HL-60 (cell line): ENCODE results near the gene RFX8.
A peak's percentile ranks its signal among the peaks of the same experiment; 100 is the strongest.

ENCODE experiments used
- DNase-seq, 2 experiments: peaks; one replicate each; pipeline ENCODE4 v3.0.0-alpha.2; 2010 to 2020; ENCODE audit warnings: low read depth in 1 of 2, low spot score in 1 of 2
- H3K27ac ChIP-seq: fragments of 250-450 bp; sonication (Bioruptor Pico); replicated peaks from 2 replicates; pipeline ENCODE4 v1.5.1; 2020; ENCODE audit warnings: mild to moderate bottlenecking, moderate library complexity
- H3K27me3 ChIP-seq: fragments of 250-450 bp; sonication (Bioruptor Pico); 2 replicates; pipeline ENCODE4 v1.5.1; 2021; ENCODE audit warnings: mild to moderate bottlenecking, moderate library complexity; ENCODE audit not compliant: insufficient read depth, poor library complexity, severe bottlenecking
- H3K4me3 ChIP-seq: replicated peaks from 2 replicates; pipeline ENCODE4 v1.5.1; 2011; ENCODE audit warnings: mild to moderate bottlenecking, control low read depth, low read length; ENCODE audit not compliant: insufficient read depth
- GABPA ChIP-seq: IDR thresholded peaks from 2 replicates; pipeline ENCODE4 v1.6.1; 2012; ENCODE audit warnings: low read depth
- POLR2AphosphoS5 ChIP-seq: IDR thresholded peaks from 2 replicates; pipeline ENCODE4 v1.6.1; 2012; ENCODE audit warnings: low read depth
- SPI1 ChIP-seq: IDR thresholded peaks from 2 replicates; pipeline ENCODE4 v1.6.1; 2012; ENCODE audit warnings: low read depth, mild to moderate bottlenecking, borderline replicate concordance
- TF ChIP-seq, protein P1 (sequence below): IDR thresholded peaks from 2 replicates; pipeline ENCODE4 v1.6.1; 2012; ENCODE audit warnings: low read depth; ENCODE audit not compliant: insufficient replicate concordance
- TF ChIP-seq, protein P2 (sequence below): IDR thresholded peaks from one replicate; pipeline ENCODE4 v1.5.1; 2011; ENCODE audit warnings: low read length, control low read depth, inconsistent platforms; ENCODE audit not compliant: insufficient read depth

Gene RFX8

DNA sequence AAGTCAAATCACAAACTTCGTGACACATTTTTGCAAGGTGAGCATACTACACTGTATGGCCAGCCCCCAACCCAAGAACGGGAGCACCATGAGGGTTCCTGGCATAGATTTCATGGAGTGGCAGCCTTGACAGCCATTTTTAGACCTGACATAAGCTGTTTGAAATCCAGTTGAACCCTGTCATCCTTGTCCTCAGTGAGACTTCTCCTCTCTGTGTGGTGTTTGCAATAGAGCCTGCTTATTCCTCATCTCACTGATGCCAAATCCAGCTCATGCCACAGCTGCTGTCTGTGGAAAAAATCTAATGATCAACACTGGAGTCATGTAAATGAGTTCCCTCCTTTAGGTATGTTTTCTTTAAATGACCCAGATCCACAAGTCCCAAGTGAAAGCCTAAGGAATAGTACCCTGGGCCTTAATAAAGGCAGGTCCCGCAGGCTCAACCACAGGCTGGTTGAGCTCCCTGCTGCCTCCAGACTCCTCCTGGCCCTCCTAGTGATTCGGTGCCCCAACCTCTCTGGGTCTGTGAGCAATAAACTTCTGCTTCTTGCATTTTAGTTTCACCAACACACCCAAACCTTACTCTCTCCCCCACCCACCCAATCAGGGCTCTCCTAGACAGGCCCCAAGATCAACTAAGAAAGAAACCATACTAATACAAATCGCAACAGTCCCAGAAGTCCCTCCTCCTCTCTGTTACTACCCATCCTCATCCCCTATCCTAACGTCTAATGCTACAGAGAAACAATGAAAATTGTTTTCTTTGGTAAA lies 79.2 kb downstream of the RFX8 start:
- Histone ChIP-seq H3K4me3 (no peak overlapping the region), H3K27me3 (no peaks in the 10 kb centered on the region), H3K27ac (no peak overlapping the region)
- TF ChIP-seq GABPA (no peak), POLR2AphosphoS5 (no peak), SPI1 (no peak)
- TF ChIP-seq, protein P1, sequence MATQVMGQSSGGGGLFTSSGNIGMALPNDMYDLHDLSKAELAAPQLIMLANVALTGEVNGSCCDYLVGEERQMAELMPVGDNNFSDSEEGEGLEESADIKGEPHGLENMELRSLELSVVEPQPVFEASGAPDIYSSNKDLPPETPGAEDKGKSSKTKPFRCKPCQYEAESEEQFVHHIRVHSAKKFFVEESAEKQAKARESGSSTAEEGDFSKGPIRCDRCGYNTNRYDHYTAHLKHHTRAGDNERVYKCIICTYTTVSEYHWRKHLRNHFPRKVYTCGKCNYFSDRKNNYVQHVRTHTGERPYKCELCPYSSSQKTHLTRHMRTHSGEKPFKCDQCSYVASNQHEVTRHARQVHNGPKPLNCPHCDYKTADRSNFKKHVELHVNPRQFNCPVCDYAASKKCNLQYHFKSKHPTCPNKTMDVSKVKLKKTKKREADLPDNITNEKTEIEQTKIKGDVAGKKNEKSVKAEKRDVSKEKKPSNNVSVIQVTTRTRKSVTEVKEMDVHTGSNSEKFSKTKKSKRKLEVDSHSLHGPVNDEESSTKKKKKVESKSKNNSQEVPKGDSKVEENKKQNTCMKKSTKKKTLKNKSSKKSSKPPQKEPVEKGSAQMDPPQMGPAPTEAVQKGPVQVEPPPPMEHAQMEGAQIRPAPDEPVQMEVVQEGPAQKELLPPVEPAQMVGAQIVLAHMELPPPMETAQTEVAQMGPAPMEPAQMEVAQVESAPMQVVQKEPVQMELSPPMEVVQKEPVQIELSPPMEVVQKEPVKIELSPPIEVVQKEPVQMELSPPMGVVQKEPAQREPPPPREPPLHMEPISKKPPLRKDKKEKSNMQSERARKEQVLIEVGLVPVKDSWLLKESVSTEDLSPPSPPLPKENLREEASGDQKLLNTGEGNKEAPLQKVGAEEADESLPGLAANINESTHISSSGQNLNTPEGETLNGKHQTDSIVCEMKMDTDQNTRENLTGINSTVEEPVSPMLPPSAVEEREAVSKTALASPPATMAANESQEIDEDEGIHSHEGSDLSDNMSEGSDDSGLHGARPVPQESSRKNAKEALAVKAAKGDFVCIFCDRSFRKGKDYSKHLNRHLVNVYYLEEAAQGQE: no peak
- TF ChIP-seq, protein P2, sequence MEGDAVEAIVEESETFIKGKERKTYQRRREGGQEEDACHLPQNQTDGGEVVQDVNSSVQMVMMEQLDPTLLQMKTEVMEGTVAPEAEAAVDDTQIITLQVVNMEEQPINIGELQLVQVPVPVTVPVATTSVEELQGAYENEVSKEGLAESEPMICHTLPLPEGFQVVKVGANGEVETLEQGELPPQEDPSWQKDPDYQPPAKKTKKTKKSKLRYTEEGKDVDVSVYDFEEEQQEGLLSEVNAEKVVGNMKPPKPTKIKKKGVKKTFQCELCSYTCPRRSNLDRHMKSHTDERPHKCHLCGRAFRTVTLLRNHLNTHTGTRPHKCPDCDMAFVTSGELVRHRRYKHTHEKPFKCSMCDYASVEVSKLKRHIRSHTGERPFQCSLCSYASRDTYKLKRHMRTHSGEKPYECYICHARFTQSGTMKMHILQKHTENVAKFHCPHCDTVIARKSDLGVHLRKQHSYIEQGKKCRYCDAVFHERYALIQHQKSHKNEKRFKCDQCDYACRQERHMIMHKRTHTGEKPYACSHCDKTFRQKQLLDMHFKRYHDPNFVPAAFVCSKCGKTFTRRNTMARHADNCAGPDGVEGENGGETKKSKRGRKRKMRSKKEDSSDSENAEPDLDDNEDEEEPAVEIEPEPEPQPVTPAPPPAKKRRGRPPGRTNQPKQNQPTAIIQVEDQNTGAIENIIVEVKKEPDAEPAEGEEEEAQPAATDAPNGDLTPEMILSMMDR: no peak
- no peak for DNase-seq

DNA sequence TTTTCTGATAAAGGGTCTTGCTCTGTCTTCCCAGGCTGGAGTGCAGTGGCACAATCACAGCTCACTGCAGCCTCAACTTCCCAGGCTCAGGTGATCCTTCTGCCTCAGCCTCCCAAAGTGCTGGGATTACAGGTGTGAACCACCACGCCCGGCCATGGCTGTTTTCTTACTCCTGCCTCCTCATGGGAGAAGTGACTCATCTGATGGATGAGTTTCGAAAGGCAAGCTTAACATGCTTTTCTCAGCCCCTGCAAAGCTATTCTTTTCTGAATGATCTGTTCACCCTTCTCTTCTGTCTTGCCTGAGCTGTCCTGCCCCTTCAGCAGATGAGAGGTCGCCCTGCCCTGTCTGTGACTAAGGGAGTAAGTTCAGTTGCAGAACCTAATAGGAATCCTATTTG lies 86.7 kb downstream of the RFX8 start:
- TF ChIP-seq, protein P1: no peak
- TF ChIP-seq SPI1 (no peak), GABPA (no peak), POLR2AphosphoS5 (no peak)
- TF ChIP-seq, protein P2: no peak
- no peak overlapping the region for H3K27ac ChIP-seq
- peaks cover 26% of the 10 kb centered on the region for H3K27me3 ChIP-seq
- H3K4me3 ChIP-seq: no peak overlapping the region
- peak in 1 of 2 experiments; percentile 13 for DNase-seq

DNA sequence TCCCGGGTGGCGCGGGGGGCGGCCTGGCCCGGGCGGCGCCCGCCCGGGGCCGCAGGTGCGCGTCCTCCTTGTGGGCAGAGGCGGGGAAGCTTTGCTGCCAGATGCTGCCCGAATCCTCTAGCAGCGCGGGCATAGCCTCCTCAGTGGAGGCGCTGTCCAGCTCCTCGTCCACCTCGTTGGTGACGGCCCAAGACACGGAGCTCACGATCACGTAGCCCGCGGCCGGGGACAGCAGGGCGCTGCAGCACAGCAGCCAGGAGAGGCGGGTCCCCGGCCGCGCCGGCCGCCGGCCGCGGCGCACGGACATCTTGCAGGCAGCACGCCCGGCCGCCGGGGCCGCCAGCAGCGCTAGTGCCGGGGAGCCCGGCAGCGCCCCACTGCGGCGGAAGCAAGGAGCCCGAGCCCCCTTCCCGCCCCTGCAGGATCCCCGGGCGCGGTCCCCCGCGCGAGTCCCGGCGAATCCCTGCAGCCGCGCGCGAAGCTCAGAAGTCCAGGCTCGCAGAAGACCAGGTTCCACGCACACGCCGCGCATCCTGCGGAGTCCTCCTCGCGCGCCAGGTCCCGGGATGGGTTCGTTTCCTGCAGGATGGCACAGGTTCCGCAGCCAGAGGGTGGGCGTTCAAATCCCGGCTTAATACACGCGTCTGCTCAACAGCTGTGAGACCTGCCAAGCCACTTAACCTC lies 87.6 kb downstream of the RFX8 start, which contains the start of gene CREG2:
CREG2 (minus strand) TSS at position 353 of the 684 bp plus-strand sequence; CDS start at position 307, 46 bp downstream.
- DNase-seq: peak; percentile 24 to 45
- Histone ChIP-seq H3K27ac (no peak within 1 kb of the TSS), H3K27me3 (peaks cover 26% of the 10 kb centered on the region), H3K4me3 (peak within 1 kb of the TSS; percentile 41)
- TF ChIP-seq, protein P1: peak; percentile 83
- TF ChIP-seq GABPA (no peak), SPI1 (no peak), POLR2AphosphoS5 (no peak)
- TF ChIP-seq, protein P2: no peak
